Daoy (cell line): ENCODE data around the gene ALDH7A1. TPM values are rescaled to one million over a fixed set of nuclear protein-coding genes. Genes with fewer than 3 reads are reported as not detected.

Experiments
- total RNA-seq: library from RNA; depleted of rRNA; stranded (reverse); fragments of >200 nt; shearing (Covaris generic); gene quantifications from 2 replicates; pipeline ENCODE4 v1.2.3, GENCODE V29; 2014; rRNA removed

Gene ALDH7A1
- total RNA-seq, 1 experiment from 2014 or later, result 31.8 TPM

Other genes with a start within 250 kb of the ALDH7A1 start
- gene GRAMD2B, start 171.8 kb downstream of the ALDH7A1 start, total RNA-seq, result 4.1 and 10.4 TPM in 2 replicates
- gene PHAX, start 5.7 kb upstream of the ALDH7A1 start, total RNA-seq, result 62.9 and 85.0 TPM in 2 replicates
- gene LMNB1, start 181.9 kb upstream of the ALDH7A1 start, total RNA-seq, result 207 and 231 TPM in 2 replicates